BJ (cell line): ENCODE data around the gene UBR3. TPM values are rescaled to one million over a fixed set of nuclear protein-coding genes. Genes with fewer than 3 reads are reported as not detected.
"Not testable (repeated sequence)": the region's sequence is repeated elsewhere in the genome, so short reads cannot be mapped to it uniquely, and the experiment has no call there.

ENCODE experiments used
- CTCF ChIA-PET: fragments of 350-600 bp; formaldehyde crosslinking; extraction: SDS; loops from one replicate; lab custom pipeline; 2021; ENCODE audit warnings: antibody characterized with exemption, inconsistent platforms; lab: Yijun Ruan, JAX
- POLR2A ChIA-PET: fragments of 300-600 bp; sonication (Branson Sonifier 250); formaldehyde crosslinking; extraction: SDS; loops from one replicate; lab custom pipeline; 2021; ENCODE audit warnings: antibody characterized with exemption; lab: Charles Lee
- DNase-seq: peaks from one replicate; pipeline ENCODE4 v3.0.0-alpha.2; 2011; ENCODE audit warnings: low read depth
- H3K27me3 ChIP-seq: 2 replicates; pipeline ENCODE4 v1.6.0; 2011; ENCODE audit warnings: low read length; ENCODE audit not compliant: control insufficient read depth, insufficient read depth
- H3K36me3 ChIP-seq: 2 replicates; pipeline ENCODE4 v1.5.1; 2011; ENCODE audit warnings: low read length; ENCODE audit not compliant: control insufficient read depth, insufficient read depth
- H3K4me3 ChIP-seq: 2 replicates; pipeline ENCODE4 v1.5.1; 2011; ENCODE audit warnings: low read depth, mild to moderate bottlenecking, control low read depth, low read length
- polyA plus RNA-seq: library from polyadenylated mRNA; depleted of rRNA; stranded (reverse); fragments of >200 nt; gene quantifications from 2 replicates; pipeline ENCODE4 v1.2.3, GENCODE V29; 2011
- TF ChIP-seq, protein P1 (sequence below): IDR thresholded peaks from 2 replicates; pipeline ENCODE4 v1.5.1; 2011; ENCODE audit warnings: low read depth, mild to moderate bottlenecking, control low read depth, inconsistent platforms, low read length, moderate library complexity; ENCODE audit not compliant: insufficient read depth

UBR3 gene
- polyA plus RNA-seq, 1 experiment: 7.5 TPM

- DNase-seq: no peak
- TF ChIP-seq, protein P1, sequence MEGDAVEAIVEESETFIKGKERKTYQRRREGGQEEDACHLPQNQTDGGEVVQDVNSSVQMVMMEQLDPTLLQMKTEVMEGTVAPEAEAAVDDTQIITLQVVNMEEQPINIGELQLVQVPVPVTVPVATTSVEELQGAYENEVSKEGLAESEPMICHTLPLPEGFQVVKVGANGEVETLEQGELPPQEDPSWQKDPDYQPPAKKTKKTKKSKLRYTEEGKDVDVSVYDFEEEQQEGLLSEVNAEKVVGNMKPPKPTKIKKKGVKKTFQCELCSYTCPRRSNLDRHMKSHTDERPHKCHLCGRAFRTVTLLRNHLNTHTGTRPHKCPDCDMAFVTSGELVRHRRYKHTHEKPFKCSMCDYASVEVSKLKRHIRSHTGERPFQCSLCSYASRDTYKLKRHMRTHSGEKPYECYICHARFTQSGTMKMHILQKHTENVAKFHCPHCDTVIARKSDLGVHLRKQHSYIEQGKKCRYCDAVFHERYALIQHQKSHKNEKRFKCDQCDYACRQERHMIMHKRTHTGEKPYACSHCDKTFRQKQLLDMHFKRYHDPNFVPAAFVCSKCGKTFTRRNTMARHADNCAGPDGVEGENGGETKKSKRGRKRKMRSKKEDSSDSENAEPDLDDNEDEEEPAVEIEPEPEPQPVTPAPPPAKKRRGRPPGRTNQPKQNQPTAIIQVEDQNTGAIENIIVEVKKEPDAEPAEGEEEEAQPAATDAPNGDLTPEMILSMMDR: no peak
- POLR2A ChIA-PET: no interaction called here
- CTCF ChIA-PET: interaction anchor here (0.8 kb wide), 1 partner anchor 110 kb away, joined by 5 read pairs; no protein-coding TSS in a partner anchor
- Histone ChIP-seq H3K27me3 (no peaks in the 10 kb centered on the region), H3K4me3 (no peak overlapping the region), H3K36me3 (peaks cover 8% of the 10 kb centered on the region; the same call in 1 of the 2 replicates)
Observed at GRCh38 chr2:169818241-169818640, 9.0 kb upstream of the UBR3 start.

DNA sequence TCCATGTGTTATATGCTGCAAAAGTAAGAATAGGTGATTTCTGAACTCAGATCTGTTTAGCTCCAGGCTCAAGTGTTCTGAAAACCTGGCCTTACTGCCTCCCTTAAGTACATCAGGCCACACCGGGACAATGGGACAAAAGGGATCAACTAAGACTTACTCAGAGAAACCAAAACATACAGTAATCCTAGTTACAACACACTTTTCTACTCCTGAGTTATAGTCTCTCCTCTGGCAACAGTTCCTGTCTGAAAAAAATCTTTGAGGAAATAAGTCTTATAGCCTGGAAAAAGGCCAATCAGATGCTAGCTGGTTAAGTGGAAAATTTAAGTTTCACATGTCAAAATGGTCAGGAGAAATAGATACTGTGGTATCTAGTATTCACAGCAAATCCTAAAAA, 8.1 kb upstream of the UBR3 start:
- Histone ChIP-seq H3K36me3 (peaks cover 7% of the 10 kb centered on the region; the same call in 1 of the 2 replicates), H3K4me3 (no peak overlapping the region), H3K27me3 (no peaks in the 10 kb centered on the region)
- POLR2A ChIA-PET: no interaction called here
- TF ChIP-seq, protein P1: no peak
- DNase-seq: no peak
- CTCF ChIA-PET: interaction anchor here (0.7 to 0.9 kb wide), 3 partner anchors 24 to 1078 kb away, joined by 3 to 5 read pairs (median 3); no protein-coding TSS in a partner anchor

- POLR2A ChIA-PET, H3K36me3 ChIP-seq, CTCF ChIA-PET, H3K4me3 ChIP-seq, H3K27me3 ChIP-seq, DNase-seq: not testable (repeated sequence)
Observed at GRCh38 chr2:169820101-169820500, 7.2 kb upstream of the UBR3 start.

GRCh38 chr2:169822036-169822435, 5.2 kb upstream of the UBR3 start:
- no peak for DNase-seq
- Histone ChIP-seq H3K27me3 (no peaks in the 10 kb centered on the region), H3K36me3 (0 out of 2 replicates have a peak, but pooled peaks cover 1% of the 10 kb centered on the region), H3K4me3 (no peak overlapping the region)
- TF ChIP-seq, protein P1: no peak
- ChIA-PET POLR2A (no interaction called here), CTCF (interaction anchor here (1.0 kb wide), 1 partner anchor 1050 kb away, joined by 3 read pairs; no protein-coding TSS in a partner anchor)

DNA sequence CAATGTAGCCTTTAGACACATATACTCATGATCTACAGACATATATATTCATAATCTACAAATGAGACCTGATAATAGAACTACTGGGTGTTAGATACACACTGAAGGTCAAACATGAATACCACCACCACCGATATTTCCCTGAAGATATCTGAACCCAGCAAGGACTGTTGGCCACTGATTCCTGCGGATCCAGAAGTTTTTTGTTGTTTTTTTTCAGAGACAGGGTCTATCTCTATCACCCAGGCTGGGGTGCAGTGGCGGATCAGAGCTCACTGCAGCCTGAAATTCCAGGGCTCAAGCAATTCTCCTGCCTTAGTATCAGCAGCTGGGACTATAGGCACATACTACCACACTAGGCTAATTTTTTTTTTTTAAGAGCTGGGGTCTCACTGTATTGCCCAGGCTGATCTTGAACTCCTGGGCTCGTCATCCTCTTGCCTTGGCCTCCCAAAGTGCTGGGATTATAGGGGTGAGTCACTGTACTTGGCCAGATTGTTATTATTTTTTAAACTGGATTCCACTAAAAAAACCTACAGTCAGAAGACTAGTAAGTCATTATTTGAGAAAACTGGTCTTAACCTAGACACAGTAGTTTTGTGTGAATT, 4.4 kb upstream of the UBR3 start:
- ChIA-PET CTCF (interaction anchor here (0.6 to 2.0 kb wide), 4 partner anchors 14 to 1789 kb away, joined by 3 to 7 read pairs (median 3); no protein-coding TSS in a partner anchor), POLR2A (no interaction called here)
- Histone ChIP-seq H3K4me3 (no peak overlapping the region), H3K27me3 (no peaks in the 10 kb centered on the region), H3K36me3 (0 out of 2 replicates have a peak, but pooled peaks cover 1% of the 10 kb centered on the region)
- TF ChIP-seq, protein P1: no peak
- no peak for DNase-seq
